ENCODE data around the gene TENT5C. TPM values are rescaled to one million over a fixed set of nuclear protein-coding genes. Genes with fewer than 3 reads are reported as not detected.

The TENT5C gene
- total RNA-seq, 1 experiment from 2014 or later: 1.4 TPM

- Histone ChIP-seq H2AFZ (ENCODE audit: low read depth, low read length, poor library complexity, severe bottlenecking) (no peak overlapping the region), H3K79me2 (ENCODE audit: insufficient read depth, low read length) (no peaks in the 10 kb centered on the region), H3K4me3 (replicated peaks in 1 of 2; ENCODE audit: low read depth in 1 of 2, low read length in 2 of 2) (no peak overlapping the region), H3K27ac (ENCODE audit: low read depth, low read length) (no peak overlapping the region), H4K20me1 (ENCODE audit: insufficient read depth) (no peaks in the 10 kb centered on the region), H3K4me2 (ENCODE audit: low read length) (no peak overlapping the region), H3K4me1 (ENCODE audit: control insufficient read depth in 1 of 2, insufficient read depth in 2 of 2, low read length in 2 of 2) (no peaks in the 10 kb centered on the region), H3K36me3 (ENCODE audit: control insufficient read depth in 1 of 2, insufficient read depth in 2 of 2, low read length in 2 of 2) (no peaks in the 10 kb centered on the region), H3K9me2 (ENCODE audit: insufficient read depth) (no peaks in the 10 kb centered on the region), H3K27me3 (ENCODE audit: insufficient read depth, low read length) (no peaks in the 10 kb centered on the region), H3K9me3 (ENCODE audit: control insufficient read depth in 1 of 2, insufficient read depth in 1 of 2, low read depth in 1 of 2, low read length in 2 of 2) (no peaks in the 10 kb centered on the region), H3K9ac (ENCODE audit: low read length) (no peak overlapping the region)
- ChIA-PET CTCF (no interaction called here), RAD21 (ENCODE audit: low non-redundant PET in 1 of 2, low total read pairs in 2 of 2, uncharacterized antibody in 2 of 2, unreplicated experiment in 2 of 2) (no interaction called here), POLR2A (no interaction called here)
- intact Hi-C loops (cut with micrococcal nuclease): no loop called here
- BruUV-seq (replicated peaks): no TSS peak
- ATAC-seq: no peak
- no peak for DNase-seq (ENCODE audit: low read depth, low spot score)
- TF ChIP-seq ATF3 (IDR thresholded peaks at IDR 0.05) (no peak), FOSL1 (IDR thresholded peaks at IDR 0.05; ENCODE audit: low read depth) (no peak), EZH2 (IDR thresholded peaks at IDR 0.05) (no peak), EZH2phosphoT487 (IDR thresholded peaks at IDR 0.05; ENCODE audit: borderline replicate concordance) (no peak), CEBPB (IDR thresholded peaks at IDR 0.05; ENCODE audit: low read depth) (no peak), ZBTB33 (IDR thresholded peaks at IDR 0.05; ENCODE audit: extremely low read depth, insufficient replicate concordance, low read length) (no peak), CTCF (IDR thresholded peaks at IDR 0.05 in 2 of 3, conservative IDR thresholded peaks at IDR 0.05 in 1 of 3; ENCODE audit: borderline replicate concordance in 1 of 3, insufficient read depth in 1 of 3, low read depth in 2 of 3, low read length in 2 of 3) (no peak), REST (IDR thresholded peaks at IDR 0.05; ENCODE audit: low read depth) (no peak), ZFX (IDR thresholded peaks at IDR 0.05) (no peak)
Observed at GRCh38 chr1:117563492-117563875, 42.4 kb upstream of the TENT5C start.
